HFF-Myc (cell line): ENCODE measurements around the gene SDHB.

Experiments
- DNase-seq: peaks from one replicate; pipeline ENCODE4 v3.0.0-alpha.2; 2011; ENCODE audit warnings: low read depth; ENCODE audit errors: extremely low read depth
- H3K4me3 ChIP-seq: replicated peaks from 2 replicates; pipeline ENCODE4 v1.5.1; 2011; ENCODE audit warnings: low read depth, mild to moderate bottlenecking, control low read depth, low read length
- TF ChIP-seq, protein P1 (sequence below): IDR thresholded peaks from 2 replicates; pipeline ENCODE4 v1.5.1; 2012; ENCODE audit warnings: mild to moderate bottlenecking, low read depth, low read length, control low read depth; ENCODE audit errors: missing control alignments

The SDHB gene

GRCh38 chr1:17033481-17033880 lies 20.4 kb downstream of the SDHB start:
- H3K4me3 ChIP-seq, result no peak overlapping the region
- no peak for DNase-seq
- TF ChIP-seq, protein P1, sequence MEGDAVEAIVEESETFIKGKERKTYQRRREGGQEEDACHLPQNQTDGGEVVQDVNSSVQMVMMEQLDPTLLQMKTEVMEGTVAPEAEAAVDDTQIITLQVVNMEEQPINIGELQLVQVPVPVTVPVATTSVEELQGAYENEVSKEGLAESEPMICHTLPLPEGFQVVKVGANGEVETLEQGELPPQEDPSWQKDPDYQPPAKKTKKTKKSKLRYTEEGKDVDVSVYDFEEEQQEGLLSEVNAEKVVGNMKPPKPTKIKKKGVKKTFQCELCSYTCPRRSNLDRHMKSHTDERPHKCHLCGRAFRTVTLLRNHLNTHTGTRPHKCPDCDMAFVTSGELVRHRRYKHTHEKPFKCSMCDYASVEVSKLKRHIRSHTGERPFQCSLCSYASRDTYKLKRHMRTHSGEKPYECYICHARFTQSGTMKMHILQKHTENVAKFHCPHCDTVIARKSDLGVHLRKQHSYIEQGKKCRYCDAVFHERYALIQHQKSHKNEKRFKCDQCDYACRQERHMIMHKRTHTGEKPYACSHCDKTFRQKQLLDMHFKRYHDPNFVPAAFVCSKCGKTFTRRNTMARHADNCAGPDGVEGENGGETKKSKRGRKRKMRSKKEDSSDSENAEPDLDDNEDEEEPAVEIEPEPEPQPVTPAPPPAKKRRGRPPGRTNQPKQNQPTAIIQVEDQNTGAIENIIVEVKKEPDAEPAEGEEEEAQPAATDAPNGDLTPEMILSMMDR, result no peak

DNA sequence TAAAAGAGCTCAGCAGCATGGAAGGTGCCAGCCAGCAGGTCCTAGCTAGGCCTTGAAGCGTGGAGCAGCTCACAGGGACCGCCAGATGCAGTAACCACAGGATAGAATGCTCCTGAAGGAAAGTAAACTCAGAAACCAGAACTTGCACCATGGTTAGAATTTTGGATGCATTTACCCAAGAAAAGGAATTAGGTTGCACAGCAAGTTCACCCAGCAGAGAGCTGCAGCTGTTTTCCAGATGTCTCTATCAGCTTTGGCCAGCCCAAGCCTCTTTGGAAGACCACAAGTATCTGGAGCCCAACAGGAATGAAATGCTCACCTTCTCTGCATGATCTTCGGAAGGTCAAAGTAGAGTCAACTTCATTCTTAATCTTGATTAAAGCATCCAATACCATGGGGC lies 21.1 kb downstream of the SDHB start:
- TF ChIP-seq, protein P1, result no peak
- no peak overlapping the region for H3K4me3 ChIP-seq
- peak; percentile 63 for DNase-seq

DNA sequence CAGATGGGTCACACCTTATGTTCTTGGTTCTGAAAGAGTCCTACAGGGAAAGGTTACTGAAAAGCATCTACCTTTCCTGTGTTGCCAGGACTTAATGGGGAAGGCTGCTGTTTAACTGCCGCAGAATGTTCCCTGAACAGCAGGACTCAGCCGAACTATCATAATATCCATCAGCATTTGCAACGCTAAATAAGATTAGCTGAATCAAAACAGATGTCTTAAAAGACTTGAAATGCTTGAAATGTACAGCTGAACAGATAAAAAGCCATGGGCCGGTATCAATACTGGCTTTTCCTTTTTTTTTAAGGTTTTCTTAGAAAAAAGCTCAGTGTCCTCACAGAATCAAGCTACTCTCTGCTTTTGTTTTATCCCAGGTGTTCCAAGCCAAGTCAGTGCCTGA lies 22.4 kb downstream of the SDHB start:
- TF ChIP-seq, protein P1, result no peak
- H3K4me3 ChIP-seq, result no peak overlapping the region
- no peak for DNase-seq

- no peak for DNase-seq
- no peak overlapping the region for H3K4me3 ChIP-seq
- TF ChIP-seq, protein P1, result no peak
Measured at GRCh38 chr1:17030206-17030605, 23.6 kb downstream of the SDHB start.

DNA sequence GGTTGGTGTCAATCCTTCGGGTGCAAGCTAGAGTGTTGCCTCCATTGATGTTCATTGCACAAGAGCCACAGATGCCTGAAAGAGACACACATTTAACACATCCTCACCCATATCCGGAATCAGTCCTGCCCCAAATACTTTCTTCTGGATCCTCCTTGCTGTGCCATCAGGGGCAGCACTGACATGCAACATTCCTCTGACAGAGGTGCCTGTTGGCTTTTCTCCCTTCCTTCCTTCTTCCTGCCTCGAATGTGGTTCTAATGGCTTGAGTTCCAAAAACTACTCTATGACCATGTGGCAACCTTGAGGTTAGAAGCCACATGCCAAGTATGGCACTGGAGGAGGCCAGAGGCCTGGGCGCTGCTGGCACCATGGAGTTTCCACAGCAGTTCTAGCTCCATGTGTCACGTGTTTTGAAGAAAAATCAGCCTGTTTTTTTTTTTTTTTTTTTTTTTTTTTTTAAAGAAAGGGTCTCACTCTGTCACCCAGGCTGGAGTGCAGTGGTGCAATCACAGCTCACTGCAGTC lies 25.1 kb downstream of the SDHB start:
- TF ChIP-seq, protein P1, result no peak
- DNase-seq, result no peak
- H3K4me3 ChIP-seq, result no peak overlapping the region

DNA sequence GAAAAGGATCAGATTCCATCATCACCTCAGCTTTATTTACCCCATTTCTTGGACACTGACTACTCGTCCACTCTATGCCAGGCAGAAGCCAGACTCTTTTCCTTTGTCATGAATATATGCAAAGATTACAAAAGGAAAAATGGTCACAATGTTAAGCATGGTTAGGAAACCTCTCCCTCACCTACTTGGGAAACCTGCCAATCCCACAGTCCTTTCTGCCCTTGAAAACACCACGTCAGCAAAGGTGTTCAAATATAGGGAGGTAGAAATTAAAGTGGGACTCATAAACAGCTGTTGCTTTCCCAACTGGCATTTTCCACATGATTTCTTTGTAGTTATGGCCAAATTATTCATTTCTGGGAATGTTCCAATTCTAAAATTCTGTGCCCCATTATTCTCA lies 25.9 kb downstream of the SDHB start:
- TF ChIP-seq, protein P1, result no peak
- H3K4me3 ChIP-seq, result no peak overlapping the region
- no peak for DNase-seq

GRCh38 chr1:17027403-17027802 lies 26.4 kb downstream of the SDHB start:
- no peak overlapping the region for H3K4me3 ChIP-seq
- TF ChIP-seq, protein P1, result no peak
- DNase-seq, result no peak
